ENCODE measurements around the gene SLC29A4.
"Not testable (repeated sequence)": the region's sequence is repeated elsewhere in the genome, so short reads cannot be mapped to it uniquely, and the experiment has no call there.

- TF ChIP-seq CTCF (IDR thresholded peaks at IDR 0.05); ZFX (IDR thresholded peaks at IDR 0.05; ENCODE audit: borderline replicate concordance): not testable (repeated sequence)
Measured at GRCh38 chr7:5254371-5254770, 28.4 kb upstream of the SLC29A4 start.
